ENCODE results near the gene ATP6V1B1.
"Not testable (repeated sequence)": the region's sequence is repeated elsewhere in the genome, so short reads cannot be mapped to it uniquely, and the experiment has no call there.

ATP6V1B1 gene

DNA sequence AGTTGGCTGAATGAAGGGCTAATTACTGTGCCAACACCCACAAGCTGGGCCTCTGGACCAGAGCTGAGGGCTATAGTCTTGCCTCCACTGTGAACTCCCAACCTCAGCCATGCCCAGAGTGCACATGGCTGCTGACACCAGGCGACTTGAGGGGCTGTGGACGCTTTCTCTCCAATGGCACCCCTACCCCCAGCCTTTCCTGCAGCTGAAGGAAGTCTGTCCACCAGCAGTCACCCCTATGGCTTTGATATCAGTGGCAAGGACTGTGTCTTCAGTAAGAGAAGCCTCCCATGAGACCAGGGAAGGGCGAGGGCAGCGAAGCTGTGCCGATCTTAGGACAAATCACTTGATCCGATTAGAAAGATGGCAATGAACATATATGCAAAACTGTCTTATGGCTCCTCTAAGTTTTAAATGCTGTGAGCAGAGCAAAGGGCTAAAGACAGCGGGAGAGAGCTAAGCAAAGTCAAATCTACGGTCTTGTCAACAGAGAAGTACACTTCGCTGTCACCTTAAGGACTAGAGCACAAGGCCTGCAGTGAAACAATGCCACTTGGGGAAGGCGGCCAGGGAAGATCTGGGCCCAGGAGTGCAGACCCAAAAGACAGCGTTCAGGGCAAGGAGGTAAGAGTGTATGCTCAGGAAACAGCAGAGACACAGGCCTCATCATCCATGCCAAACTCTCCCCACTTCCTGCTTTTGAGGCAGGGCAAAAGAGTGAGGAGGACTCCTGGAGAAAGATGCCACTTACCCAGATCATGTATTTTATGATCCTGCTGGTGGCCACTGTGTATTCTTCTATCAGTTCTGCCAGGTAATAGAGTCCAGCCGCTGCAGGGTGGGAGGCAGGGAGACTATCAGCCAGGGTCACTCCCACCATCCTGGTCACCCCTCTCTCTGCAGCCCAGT, 57.5 kb downstream of the ATP6V1B1 start:
- DNase-seq: no peak

DNA sequence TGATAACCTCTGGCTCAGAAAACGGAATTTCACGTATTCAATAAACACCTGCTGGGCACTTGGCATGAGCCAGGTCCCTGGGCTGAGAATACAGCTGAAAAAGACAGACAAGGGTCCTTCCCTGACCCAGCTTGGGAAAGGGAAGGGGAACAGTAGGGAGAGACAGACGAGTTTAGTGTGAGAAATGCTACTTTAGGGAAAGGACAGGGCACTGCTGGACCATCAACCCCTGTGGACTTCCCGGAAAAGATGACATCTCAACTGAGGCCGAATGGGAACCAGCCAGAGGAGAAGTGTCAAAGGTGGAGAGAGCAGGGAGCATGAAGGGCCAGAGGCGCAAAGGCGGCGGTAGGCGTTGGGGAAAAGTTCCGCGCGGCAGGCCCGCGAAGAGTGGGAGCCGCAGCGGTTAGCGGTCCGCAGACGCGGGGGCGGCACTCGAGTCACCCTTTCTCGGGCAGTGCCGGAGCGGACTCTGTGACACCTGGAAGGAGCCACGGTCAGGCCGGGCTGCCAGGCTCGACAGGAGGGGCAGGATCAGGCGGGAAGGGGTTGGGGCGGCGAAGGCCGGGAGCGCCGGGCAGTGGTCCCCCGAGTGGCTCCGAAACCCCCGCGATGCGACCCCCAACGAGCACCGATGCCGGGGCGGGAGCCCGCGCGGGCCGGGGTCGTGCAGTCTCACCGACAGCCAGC, 58.5 kb downstream of the ATP6V1B1 start:
- no peak for DNase-seq

DNA sequence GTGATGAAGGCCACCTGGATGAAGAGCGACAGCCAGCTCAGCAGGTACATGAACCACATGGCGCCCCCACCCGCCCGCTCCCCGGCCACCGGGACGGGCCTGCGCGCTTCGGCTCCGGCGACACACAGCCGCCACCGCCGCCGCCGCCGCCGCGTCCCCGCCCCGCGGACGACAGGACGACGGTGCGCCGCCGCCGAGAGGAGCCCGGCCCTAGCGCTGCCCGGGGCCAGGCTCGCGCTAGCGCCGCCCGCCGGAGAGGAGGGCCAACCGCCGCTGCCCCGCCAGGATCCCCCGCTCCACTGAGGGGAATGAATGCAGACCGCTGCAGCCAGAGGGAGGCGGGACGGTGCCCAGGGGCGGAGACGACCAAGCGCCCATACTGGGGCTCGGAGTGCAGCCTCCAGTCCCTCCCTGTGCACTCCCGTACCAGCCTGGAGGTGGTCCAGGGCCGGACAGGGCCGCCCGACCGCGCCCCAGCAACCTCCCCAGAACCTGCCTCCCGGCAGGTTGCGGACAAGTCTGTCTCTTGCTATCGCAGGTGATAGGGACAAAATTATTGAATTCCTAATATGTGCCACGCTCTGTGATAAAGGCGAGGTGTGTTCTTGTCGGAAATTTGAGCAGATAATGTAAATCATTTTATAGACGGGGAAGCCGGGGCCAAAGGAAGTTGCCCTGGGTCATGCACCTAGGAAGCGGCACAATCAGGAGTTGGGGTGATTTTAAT, 59.2 kb downstream of the ATP6V1B1 start, which contains the start of gene TEX261:
TEX261 (minus strand) TSS at position 175 of the 727 bp plus-strand sequence; CDS start at position 59, 116 bp downstream.
- peak; percentile 87 for DNase-seq

DNA sequence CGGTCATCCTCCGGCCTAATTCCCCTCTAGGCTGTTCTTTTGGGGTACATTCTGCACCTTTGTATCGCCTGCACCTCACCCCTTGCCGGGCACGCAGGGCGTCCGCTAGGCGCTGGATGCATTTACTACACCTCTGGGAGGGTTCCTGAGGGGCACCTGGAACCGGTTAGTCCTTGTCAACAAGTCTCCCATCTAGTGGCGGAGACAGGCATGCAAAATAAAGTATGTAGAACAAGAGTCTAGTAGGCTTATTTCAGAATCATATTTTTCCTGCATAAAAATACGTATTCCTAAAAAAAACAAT, 59.7 kb downstream of the ATP6V1B1 start:
- DNase-seq: peak; percentile 76

DNA sequence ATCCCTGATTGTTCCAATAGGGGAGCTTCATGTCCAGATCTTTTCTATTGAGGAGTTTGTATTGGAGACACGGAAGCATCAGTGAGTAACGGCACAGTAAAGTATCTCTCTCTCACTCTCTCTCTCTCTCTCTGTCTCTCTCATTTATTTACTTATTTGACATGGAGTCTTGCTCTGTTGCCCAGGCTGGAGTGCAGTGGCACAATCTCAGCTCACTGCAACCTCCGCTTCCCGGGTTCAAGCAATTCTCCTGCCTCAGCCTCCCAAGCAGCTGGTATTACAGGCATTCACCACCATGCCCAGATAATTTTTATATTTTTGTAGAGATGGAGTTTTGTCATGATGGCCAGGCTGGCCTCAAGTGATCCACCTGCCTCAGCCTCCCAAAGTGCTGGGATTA, 63.2 kb downstream of the ATP6V1B1 start:
- not testable (repeated sequence) for DNase-seq

DNA sequence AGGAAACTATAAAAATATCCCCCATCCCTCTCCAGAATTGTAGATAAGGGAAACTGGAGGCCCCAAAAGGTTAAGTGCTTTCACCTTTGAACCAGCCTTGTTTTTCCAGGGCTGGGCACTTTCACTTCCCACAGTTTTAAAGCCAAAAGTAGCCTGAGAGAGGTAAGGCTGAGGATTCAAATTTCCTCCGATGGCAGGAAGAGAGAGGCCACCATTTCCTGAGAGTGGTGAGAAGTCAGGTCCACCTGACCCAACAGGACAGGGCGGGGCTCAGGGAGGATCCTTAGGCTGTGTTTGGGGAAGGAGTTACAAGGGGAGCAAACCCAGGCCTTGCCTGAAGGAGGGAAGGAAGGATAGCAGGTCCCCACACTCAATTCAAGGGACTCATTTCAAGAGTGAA, 63.7 kb downstream of the ATP6V1B1 start:
- no peak for DNase-seq

DNA sequence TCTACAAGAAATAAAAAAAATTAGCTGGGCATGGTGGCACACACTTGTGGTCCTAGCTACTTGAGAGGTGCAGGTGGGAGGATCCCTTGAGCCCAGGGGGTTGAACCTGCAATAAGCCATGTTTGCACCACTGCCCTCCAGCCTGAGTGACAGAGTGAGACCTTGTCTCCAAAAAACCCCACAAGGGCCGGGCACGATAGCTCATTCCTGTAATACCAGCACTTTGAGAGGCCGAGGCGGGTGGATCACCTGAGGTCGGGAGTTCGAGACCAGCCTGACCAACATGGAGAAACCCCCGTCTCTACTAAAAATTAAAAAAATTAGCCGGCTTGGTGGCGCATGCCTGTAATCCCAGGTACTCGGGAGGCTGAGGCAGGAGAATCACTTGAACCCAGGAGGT, 64.2 kb downstream of the ATP6V1B1 start:
- not testable (repeated sequence) for DNase-seq

DNA sequence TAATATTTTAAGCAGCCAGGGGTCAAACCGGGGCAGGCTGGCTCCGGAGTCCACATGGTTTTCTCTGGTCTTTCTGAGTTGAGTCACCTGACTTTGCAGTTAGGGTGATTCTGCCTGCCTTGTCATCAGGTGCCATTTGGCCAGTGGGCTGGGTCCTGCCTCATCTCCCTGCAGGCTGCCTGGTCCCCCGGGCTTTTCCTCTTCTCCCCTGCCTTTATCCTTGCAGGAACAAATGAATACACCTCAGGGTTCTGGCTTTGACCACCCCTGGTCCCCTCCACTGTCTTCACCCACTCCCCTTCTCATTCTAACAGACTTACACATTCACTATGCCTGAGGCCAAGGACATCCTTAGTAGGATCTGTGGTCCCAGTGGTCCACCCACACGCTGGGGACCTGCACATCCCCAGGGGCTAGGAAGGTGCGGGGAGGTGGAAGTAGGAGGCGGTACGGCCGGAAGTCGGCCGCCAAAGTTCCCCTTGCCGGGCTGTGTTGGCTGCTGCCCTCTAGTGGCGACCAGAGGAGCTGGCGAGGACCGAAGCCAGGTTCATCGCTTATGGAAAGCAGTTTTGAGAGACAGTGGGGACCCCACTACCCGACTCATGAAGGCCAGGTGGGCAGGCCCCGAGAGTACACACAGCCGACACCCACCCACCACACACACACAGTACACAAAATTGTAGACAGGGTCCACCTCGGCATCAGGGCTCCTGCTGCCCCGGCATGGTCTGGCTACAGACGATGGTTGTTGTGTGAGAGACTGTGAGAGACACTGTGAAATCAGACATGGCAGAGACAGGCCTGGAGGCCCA, 65.3 kb downstream of the ATP6V1B1 start:
- DNase-seq: peak; percentile 64

DNA sequence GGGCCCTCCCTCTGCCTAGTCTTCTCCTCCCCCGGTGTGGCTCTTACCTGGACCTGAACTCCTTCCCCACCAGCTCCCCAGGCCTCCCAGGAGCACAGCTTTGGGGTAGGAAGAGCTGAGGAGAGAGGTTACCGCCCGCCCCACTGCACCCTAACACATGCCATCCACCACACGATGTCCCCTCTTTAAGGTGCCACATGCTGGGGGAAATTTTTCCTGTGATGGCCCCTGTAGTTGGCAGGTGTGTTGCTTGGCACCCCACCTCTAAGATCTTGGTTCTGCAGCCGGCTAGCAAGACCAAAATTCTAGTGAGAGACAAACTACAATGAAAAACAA, 65.9 kb downstream of the ATP6V1B1 start:
- DNase-seq: no peak

DNA sequence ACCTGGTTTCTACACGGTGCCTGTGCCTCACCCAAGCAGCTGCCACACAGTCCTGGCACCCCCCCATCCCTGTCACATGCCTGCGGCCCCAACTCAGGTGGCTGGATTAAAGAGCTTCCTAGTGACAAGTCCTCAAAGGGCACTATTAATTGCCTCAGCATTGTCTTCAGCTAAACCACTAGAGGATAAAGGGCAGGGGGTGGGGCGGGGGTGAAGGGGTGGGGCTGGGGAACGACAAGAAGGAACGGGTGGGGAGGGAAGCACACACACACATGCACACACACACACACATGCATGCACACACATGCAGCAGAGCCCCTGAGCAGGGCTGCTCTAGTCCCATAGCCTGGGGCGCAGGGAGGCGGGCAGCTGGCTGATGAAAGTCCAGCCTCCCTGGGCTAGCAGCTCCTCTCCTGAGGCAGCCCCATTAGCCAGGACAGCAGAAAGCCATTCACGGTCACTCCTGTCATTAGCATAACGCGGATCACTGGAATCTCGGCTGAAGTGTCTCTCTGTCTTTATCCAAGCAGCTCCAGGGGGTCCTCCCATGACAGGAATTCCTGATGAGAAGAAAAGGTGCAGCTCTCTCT, 66.4 kb downstream of the ATP6V1B1 start:
- DNase-seq: no peak

DNA sequence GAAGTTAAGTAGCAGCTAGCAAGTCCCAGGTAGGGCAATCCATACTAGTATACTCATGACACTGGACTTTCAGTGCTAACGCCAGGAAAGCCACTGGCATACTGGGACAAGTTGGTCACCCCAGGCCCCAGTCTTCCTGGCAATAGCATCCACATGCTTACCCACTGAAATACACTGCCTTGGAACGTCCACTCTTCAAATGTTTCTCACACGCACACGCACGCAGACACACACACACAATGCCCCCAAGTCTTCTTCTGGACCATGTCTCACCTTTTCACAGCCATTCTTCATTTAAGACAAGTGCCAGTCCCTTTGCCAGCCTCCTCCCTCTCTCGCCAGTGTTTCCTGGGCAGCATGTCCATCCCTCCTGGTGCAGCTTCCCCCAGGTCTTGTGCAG, 67.7 kb downstream of the ATP6V1B1 start:
- no peak for DNase-seq

DNA sequence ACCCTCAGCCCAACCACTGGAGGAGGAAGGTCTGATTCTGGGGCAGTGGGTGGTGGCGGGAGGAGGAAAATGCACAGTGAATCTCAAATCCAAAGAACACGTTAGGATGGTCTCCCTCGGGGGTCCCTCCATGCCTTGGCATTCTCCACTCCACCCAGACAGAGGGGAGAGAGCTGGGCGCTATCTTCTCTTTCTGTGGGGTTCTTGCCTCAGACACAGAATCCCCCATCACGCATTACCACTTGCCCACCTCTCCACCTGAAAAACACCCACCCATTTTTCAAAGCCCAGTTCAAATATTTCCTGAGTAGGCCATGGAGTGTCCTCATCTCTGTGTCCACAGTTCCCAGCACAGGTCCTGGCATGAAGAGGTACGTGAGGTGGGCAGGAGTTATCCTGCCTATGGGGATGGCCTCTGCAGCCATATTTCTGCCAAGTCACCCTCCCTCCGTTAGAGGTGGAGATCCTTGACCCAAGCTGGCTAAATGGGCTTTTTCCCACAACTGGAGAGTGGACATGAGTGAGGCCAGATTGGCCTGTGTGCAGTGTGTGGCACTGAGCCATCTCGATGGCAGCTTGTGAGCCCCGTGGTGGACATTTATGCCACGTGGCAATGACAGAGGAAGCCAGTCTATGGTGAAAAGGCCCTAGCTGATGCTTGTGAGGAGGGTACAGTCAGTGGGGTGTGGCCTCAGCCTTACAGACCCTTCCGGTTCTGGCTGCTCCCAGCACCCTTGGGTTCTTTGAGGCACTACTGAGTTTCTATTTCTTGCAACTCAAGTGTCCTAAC, 68.5 kb downstream of the ATP6V1B1 start:
- DNase-seq: no peak

DNA sequence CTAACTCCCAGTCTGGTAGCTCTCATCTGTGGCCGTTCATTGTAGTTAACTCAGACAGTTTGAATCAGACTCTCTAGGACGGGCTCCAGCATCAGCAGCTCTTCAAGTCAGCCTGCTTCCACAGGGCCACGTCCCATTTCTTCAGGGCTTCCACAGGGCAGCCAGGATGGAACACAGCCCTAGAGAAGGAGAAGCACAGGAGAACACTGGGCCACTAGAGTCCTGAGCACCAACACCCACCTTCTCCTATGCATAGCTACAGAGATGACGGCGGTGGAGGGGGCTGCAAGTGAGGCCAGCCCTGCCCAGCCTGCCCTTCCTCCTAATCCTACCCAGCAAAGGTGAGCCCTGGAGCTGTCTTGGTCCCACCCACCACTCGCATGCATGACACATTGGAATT, 69.2 kb downstream of the ATP6V1B1 start:
- no peak for DNase-seq

DNA sequence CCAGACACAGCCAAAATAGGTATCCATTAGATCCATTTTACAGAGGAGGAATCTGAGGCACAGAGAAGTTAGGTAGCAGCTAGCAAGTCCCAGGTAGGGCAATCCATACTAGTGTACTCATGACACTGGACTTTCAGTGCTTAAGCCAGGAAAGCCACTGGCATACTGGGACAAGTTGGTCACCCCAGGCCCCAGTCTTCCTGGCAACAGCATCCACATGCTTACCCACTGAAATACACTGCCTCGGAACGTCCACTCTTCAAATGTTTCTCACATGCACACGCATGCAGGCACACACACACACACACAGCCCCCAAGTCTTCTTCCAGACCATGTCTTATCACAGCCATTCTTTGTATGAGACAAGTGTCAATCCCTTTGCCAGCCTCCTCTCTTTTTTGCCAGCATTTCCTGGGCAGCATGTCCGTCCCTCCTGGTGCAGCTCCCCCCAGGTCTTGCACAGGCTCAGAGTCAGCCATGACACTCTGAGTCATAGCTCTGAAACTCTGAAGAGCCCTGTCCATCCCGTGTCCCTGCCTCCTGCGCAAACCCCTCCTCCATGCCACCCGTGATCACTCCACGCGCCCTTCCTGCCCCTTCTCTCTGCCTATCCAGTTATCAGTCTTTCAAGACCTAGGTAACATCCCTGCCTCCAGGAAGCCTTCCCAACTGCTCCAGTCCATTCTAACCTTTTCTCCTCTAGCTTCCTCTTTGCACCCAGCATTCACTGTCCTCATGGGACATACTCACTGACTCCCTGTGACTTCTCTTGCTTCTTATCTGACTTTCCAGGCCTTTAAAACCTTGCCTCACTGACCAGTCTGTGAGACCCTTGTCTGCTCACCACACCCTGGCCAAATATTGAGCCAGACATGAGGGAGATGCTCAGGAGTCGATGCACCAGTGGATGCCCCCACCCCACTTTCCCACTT, 69.8 kb downstream of the ATP6V1B1 start:
- DNase-seq: no peak

DNA sequence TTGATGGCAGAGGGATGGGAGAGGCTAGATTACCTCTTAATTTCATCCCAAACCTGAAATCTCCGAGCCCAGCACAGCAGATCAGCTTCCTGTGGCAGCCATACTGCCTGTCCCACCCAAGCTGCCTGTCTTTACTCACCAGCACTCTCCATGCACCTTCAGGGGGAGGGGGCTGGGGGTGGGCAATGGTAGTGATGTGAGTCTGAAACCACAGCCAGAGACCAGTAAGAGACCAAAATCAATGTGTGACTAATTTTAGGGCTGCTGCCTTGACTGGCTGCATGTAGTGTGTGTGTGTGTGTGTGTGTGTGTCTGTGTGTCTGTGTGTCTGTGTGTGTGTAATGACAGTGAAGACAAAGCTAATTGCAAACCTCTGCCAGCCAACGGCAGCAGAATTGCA, 70.6 kb downstream of the ATP6V1B1 start:
- DNase-seq: no peak

DNA sequence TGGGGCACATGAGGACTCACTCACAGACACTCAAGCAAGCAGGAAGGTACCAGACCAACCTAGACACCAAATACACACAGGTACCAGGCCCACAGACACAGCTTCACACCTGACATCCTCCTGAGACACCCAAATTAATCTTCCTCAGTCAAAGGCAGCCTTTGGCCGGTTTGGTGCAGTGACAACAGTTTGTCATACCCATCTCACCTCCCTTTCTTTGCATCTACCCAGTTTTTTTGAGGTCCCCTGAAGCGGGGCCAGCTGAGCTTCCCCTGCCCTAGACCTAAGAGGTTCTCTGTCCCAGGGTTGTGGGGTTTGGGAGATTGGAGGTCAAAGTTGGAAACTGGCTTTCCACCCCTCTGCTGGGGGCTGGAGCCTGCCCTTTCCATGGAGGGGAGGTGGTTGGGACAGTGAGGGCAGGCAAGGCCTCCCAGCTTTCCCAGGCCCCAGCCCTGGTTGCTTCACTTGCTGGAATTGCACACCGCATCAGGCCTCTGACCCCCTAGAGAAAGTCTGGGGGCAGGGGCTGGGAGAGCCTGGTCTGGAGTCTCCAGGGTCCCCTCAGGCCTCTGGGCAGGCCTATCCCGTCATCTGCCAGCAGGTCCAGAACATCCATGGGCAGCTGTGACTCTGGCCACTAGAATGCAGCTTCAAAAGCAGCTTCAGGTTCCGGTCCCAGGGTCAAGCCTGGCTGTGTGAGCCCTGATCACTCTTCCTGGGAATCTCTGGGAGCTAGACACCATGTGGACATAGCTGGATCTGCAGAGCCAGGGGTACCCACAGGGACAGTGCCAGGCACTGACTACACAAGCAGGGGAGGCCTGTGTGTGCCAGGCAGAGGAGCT, 71.5 kb downstream of the ATP6V1B1 start:
- DNase-seq: no peak

DNA sequence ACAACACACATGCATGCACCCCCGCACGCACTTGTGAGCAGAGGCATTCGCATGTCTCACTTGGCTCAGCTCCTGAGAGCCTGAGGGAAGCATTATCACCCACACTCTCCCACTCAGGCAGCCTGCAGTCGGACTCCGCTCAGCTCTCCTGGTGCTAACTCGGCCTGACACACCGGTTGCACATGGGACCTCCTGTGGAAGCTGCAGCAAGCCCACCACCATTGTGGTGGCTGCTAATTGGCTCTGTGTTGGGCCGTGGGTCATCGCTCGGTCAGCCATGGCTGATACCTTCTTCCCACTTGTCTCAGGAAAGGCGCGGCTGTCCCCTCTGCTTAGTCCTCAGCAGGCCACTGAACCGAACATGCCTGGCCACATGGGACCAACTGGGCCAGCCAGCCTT, 72.6 kb downstream of the ATP6V1B1 start:
- no peak for DNase-seq

DNA sequence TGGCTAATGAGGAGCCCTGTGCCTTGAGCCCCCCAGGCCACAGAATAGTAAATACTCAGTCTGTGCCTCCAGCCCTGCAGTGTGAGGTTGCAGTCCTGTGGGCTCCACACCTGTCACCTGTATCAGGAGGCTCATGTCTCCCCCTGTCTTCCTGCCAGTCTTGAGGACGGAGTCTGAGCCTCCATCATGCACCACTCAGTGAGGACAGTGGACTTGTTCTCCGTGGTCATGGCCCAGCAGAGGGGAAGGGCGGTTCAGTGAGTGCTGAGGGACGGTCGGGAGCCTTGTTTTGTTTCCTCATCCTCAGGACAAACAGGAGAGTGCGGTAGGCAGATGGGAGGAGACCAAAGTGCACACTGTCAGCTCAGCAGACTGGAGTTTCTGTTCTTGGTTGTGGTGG, 76.1 kb downstream of the ATP6V1B1 start:
- not testable (repeated sequence) for DNase-seq
